K562 (cell line): ENCODE results near the gene MCCD1. TPM values are rescaled to one million over a fixed set of nuclear protein-coding genes. Genes with fewer than 3 reads are reported as not detected.

ENCODE experiments used
- EWSR1 ChIP-seq: fragments of 450-650 bp; IDR thresholded peaks from 2 replicates; pipeline ENCODE4 v1.6.1; 2018; ENCODE audit warnings: borderline replicate concordance, mild to moderate bottlenecking, low read depth, moderate library complexity; ENCODE audit not compliant: partially characterized antibody
- FOS ChIP-seq: IDR thresholded peaks from 3 replicates; pipeline ENCODE4 v1.6.1; 2011; ENCODE audit not compliant: insufficient read length; ENCODE audit errors: extremely low read depth
- FOXM1 ChIP-seq, 2 experiments: fragments of 450-650 bp in 1 of 2; sonication (generic) in 1 of 2; formaldehyde crosslinking in 1 of 2; IDR thresholded peaks; 2 replicates each; pipeline versions ENCODE4 v1.6.1 to v1.9.0; 2017 to 2022; ENCODE audit warnings: low read depth in 2 of 2, mild to moderate bottlenecking in 2 of 2, missing genetic modification reagents in 1 of 2, moderate library complexity in 1 of 2
- JUNB ChIP-seq: fragments of 450-650 bp; formaldehyde crosslinking; conservative IDR thresholded peaks from 2 replicates; pipeline ENCODE4 v1.4.0; 2020; ENCODE audit warnings: mild to moderate bottlenecking
- POLR2AphosphoS5 ChIP-seq: IDR thresholded peaks from 2 replicates; pipeline ENCODE4 v1.6.1; 2011; ENCODE audit warnings: mild to moderate bottlenecking, low read depth, low read length, moderate library complexity; ENCODE audit not compliant: control insufficient read depth, insufficient read depth
- RBFOX2 ChIP-seq: fragments of 200-400 bp; formaldehyde crosslinking; IDR thresholded peaks from 2 replicates; pipeline ENCODE4 v1.6.1; 2017; ENCODE audit warnings: low read depth, mild to moderate bottlenecking, low read length, moderate library complexity
- RBM22 ChIP-seq: fragments of 200-400 bp; formaldehyde crosslinking; IDR thresholded peaks from 2 replicates; pipeline ENCODE4 v1.6.1; 2018; ENCODE audit warnings: low read length, low read depth; ENCODE audit not compliant: poor library complexity, severe bottlenecking
- TSHZ1 ChIP-seq: fragments of 250-450 bp; sonication (Bioruptor Pico); IDR thresholded peaks from 2 replicates; pipeline ENCODE4 v1.4.0; 2020; ENCODE audit warnings: mild to moderate bottlenecking, moderate library complexity
- YBX1 ChIP-seq: fragments of 450-650 bp; IDR thresholded peaks from 2 replicates; pipeline ENCODE4 v1.7.1; 2016; ENCODE audit warnings: mild to moderate bottlenecking
- ZNF696 ChIP-seq: fragments of 250-450 bp; sonication (Bioruptor Pico); conservative IDR thresholded peaks from 2 replicates; pipeline ENCODE4 v1.4.0; 2020; ENCODE audit warnings: mild to moderate bottlenecking, moderate library complexity
- polyA plus RNA-seq, 8 experiments: library from polyadenylated mRNA; depleted of rRNA in 4 of 8; stranded (reverse) in 5 of 8; unstranded in 3 of 8; fragments of >200 nt; fragmentation: Nextera tagmentation in 2 of 8; fragmentation: Illumina TruSeq in 1 of 8; extraction: Ambion mirVana in 2 of 8; extraction: Trizol in 1 of 8; gene quantifications; 2 replicates each; pipeline versions ENCODE4 v1.2.1 to v1.2.3, GENCODE V29; 2011 to 2014; ENCODE audit warnings: inconsistent platforms in 1 of 8, missing spikeins in 1 of 8
- total RNA-seq, 7 experiments: library from RNA; depleted of rRNA in 6 of 7; stranded (reverse); fragments of >200 nt in 6 of 7; fragmentation: Illumina TruSeq in 2 of 7; extraction: Trizol in 2 of 7; gene quantifications; 2 replicates each; pipeline versions ENCODE4 v1.2.1 to v1.2.3, GENCODE V29; 2011 to 2021; ENCODE audit warnings: low replicate concordance in 1 of 7
- TF ChIP-seq, protein P1 (sequence below): fragments of 450-650 bp; formaldehyde crosslinking; IDR thresholded peaks from 2 replicates; pipeline ENCODE4 v1.4.0; 2022; ENCODE audit warnings: missing genetic modification characterization

The MCCD1 gene
- total and polyA plus RNA-seq, 9 of the 15 experiments (the other 6 are each of a cell fraction or from before 2014, with no cell fraction given), result not detected

DNA sequence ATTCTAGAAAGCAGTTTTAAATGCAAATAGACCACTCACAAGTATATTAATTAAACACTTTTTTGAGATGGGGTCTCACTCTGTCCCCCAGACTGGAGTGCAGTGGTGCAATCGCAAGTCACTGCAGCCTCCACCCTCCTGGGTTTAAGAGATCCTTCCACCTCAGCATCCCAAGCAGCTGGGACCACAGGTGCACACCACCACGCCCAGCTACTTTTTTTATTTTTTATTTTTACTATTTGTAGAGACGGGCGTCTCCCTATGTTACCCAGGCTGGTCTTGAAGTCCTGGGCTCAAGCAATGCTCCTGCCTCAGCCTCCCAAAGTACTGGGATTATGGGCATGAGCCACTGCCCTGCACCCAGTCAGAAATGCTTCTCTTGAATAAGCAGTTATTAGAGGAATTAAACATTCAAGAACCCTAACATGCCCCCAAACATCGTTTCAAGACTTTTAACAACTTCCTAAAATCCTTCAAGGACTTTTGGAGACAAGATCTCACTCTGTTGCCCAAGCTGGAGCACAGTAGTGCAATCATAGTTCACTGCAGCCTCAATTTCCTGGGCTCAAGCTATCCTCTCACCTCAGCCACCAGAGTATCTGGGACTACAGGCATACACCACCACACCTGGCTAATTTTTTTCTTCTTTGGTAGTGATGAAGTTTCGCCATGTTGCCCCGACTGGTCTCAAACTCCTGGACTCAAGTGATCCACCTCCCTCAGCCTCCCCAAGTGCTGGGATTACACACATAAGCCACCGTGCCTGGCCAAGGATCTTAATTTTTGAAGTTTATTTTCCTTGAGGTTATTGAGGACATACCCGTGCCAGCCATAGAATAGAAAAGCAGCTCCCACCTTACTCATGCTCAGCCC is 3.2 kb downstream of the MCCD1 start (continued):
- peak; percentile 60 for TF ChIP-seq RBFOX2
- 0 out of 2 replicates have a peak, but pooled peaks have one; percentile 36 for TF ChIP-seq ZNF696 (CRISPR knock-in tag)
- no peak for TF ChIP-seq FOS
- no peak for TF ChIP-seq YBX1
- no peak for TF ChIP-seq TSHZ1 (CRISPR knock-in tag)
- peak; percentile 7; the same call in 1 of the 2 replicates for TF ChIP-seq POLR2AphosphoS5
- peak; percentile 23 for TF ChIP-seq RBM22
- no peak for TF ChIP-seq FOXM1 (IDR thresholded peaks at IDR 0.05; ENCODE audit: low read depth)
- 0 out of 2 replicates have a peak, but pooled peaks have one; percentile 33 for TF ChIP-seq FOXM1 (CRISPR knock-in tag; IDR thresholded peaks at IDR 0.05; ENCODE audit: low read depth)
- TF ChIP-seq, protein P1, sequence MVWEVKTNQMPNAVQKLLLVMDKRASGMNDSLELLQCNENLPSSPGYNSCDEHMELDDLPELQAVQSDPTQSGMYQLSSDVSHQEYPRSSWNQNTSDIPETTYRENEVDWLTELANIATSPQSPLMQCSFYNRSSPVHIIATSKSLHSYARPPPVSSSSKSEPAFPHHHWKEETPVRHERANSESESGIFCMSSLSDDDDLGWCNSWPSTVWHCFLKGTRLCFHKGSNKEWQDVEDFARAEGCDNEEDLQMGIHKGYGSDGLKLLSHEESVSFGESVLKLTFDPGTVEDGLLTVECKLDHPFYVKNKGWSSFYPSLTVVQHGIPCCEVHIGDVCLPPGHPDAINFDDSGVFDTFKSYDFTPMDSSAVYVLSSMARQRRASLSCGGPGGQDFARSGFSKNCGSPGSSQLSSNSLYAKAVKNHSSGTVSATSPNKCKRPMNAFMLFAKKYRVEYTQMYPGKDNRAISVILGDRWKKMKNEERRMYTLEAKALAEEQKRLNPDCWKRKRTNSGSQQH (CRISPR knock-in tag), result 0 out of 2 replicates have a peak, but pooled peaks have one; percentile 50
- no peak for TF ChIP-seq JUNB
- TF ChIP-seq EWSR1, result peak; percentile 32
